B cell (primary cell): ENCODE results near the gene ABHD10. TPM values are rescaled to one million over a fixed set of nuclear protein-coding genes. Genes with fewer than 3 reads are reported as not detected.

Experiments
- ATAC-seq: fragments of 200-7000 bp; cut with Tn5 transposase; one replicate; pipeline ENCODE4 v1.10.0; 2021; ENCODE audit warnings: low read depth, mild to moderate bottlenecking, moderate number of reproducible peaks, moderate library complexity
- CTCF ChIA-PET: fragments of 350-600 bp; sonication (Branson Sonifier 250); formaldehyde crosslinking; loops from one replicate; lab custom pipeline; 2021; ENCODE audit warnings: antibody characterized with exemption, inconsistent platforms; lab: Charles Lee
- POLR2A ChIA-PET: fragments of 350-600 bp; sonication (Branson Sonifier 250); formaldehyde crosslinking; loops from one replicate; lab custom pipeline; 2021; ENCODE audit warnings: antibody characterized with exemption; lab: Charles Lee
- DNase-seq: peaks from one replicate; pipeline ENCODE4 v3.0.0; 2013
- H2AFZ ChIP-seq: 2 replicates; pipeline ENCODE4 v1.6.1; 2012; ENCODE audit warnings: mild to moderate bottlenecking, low read depth, low read length; ENCODE audit not compliant: insufficient read depth, poor library complexity, severe bottlenecking
- H3K27ac ChIP-seq, 2 donors: 1 replicate in 1 of 2; 2 replicates in 1 of 2; pipeline ENCODE4 v1.5.1; 2012 to 2013; ENCODE audit warnings: low read length in 2 of 2, mild to moderate bottlenecking in 2 of 2, moderate library complexity in 1 of 2
- H3K27me3 ChIP-seq, 4 experiments: fragments of 200-600 bp in 1 of 4; sonication (generic) in 1 of 4; replicated peaks in 1 of 4; 1 replicate in 2 of 4; 2 replicates in 2 of 4; pipeline versions ENCODE4 v1.6.1 to v1.7.0; 2013 to 2016; ENCODE audit warnings: low read length in 3 of 4, mild to moderate bottlenecking in 2 of 4, mixed read lengths in 1 of 4, moderate library complexity in 1 of 4; ENCODE audit not compliant: insufficient read depth in 4 of 4, control insufficient read depth in 3 of 4; ENCODE audit errors: control extremely low read depth in 1 of 4
- H3K36me3 ChIP-seq, 2 experiments: replicated peaks in 1 of 2; 1 replicate in 1 of 2; 2 replicates in 1 of 2; pipeline versions ENCODE4 v1.6.1 to v1.7.1; 2013; ENCODE audit warnings: low read length in 1 of 2; ENCODE audit not compliant: insufficient read depth in 2 of 2, control insufficient read depth in 1 of 2; ENCODE audit errors: control extremely low read depth in 1 of 2, extremely low read depth in 1 of 2
- H3K4me1 ChIP-seq, 2 donors: fragments of 200-600 bp in 1 of 2; sonication (generic) in 1 of 2; 1 replicate in 1 of 2; 2 replicates in 1 of 2; pipeline versions ENCODE4 v1.5.1 to v1.6.1; 2013 to 2017; ENCODE audit warnings: low read length in 2 of 2; ENCODE audit not compliant: control insufficient read depth in 2 of 2, insufficient read depth in 2 of 2
- H3K4me2 ChIP-seq: replicated peaks from 2 replicates; pipeline ENCODE3; 2012; ENCODE audit warnings: mild to moderate bottlenecking, low read depth, low read length; ENCODE audit not compliant: poor library complexity, severe bottlenecking
- H3K4me3 ChIP-seq, 5 experiments: fragments of 200-600 bp in 1 of 5; sonication (generic) in 1 of 5; 1 replicate in 3 of 5; 2 replicates in 2 of 5; pipeline versions ENCODE4 v1.5.1 to v1.7.0; 2011 to 2016; ENCODE audit warnings: low read length in 4 of 5, mild to moderate bottlenecking in 4 of 5, low read depth in 2 of 5, control low read depth in 1 of 5, moderate library complexity in 1 of 5; ENCODE audit not compliant: insufficient read depth in 1 of 5; ENCODE audit errors: control extremely low read depth in 1 of 5, extremely low read depth in 1 of 5
- H3K79me2 ChIP-seq: fragments of 200-600 bp; sonication (generic); one replicate; pipeline ENCODE4 v1.6.0; 2016; ENCODE audit warnings: low read length; ENCODE audit not compliant: control insufficient read depth, insufficient read depth
- H3K9ac ChIP-seq: fragments of 200-600 bp; sonication (generic); 2 replicates; pipeline ENCODE4 v1.6.1; 2017; ENCODE audit warnings: mild to moderate bottlenecking, low read length, moderate library complexity
- H3K9me3 ChIP-seq, 3 donors: one replicate each; pipeline versions ENCODE4 v1.6.1 to v1.7.1; 2013; ENCODE audit warnings: low read length in 2 of 3; ENCODE audit not compliant: control insufficient read depth in 2 of 3, insufficient read depth in 1 of 3; ENCODE audit errors: control extremely low read depth in 1 of 3
- H4K20me1 ChIP-seq: 2 replicates; pipeline ENCODE4 v1.6.0; 2012; ENCODE audit warnings: mild to moderate bottlenecking, low read length; ENCODE audit not compliant: insufficient read depth, control insufficient read depth, poor library complexity, severe bottlenecking
- H3K27ac Mint-ChIP-seq: one replicate; pipeline ENCODE4 v1.8.0; 2021; ENCODE audit warnings: mixed read lengths
- H3K27me3 Mint-ChIP-seq: one replicate; pipeline ENCODE4 v1.8.0; 2021; ENCODE audit warnings: mixed read lengths
- H3K4me1 Mint-ChIP-seq: one replicate; pipeline ENCODE4 v1.8.0; 2021; ENCODE audit warnings: mixed read lengths
- H3K4me3 Mint-ChIP-seq: one replicate; pipeline ENCODE4 v1.8.0; 2021; ENCODE audit warnings: mixed read lengths
- H3K9me3 Mint-ChIP-seq: one replicate; pipeline ENCODE4 v1.8.0; 2022; ENCODE audit warnings: mixed read lengths; ENCODE audit not compliant: insufficient read depth
- EZH2 ChIP-seq: IDR thresholded peaks from 2 replicates; pipeline ENCODE4 v1.6.1; 2012; ENCODE audit warnings: borderline replicate concordance, low read depth, mild to moderate bottlenecking, moderate library complexity, low read length; ENCODE audit not compliant: insufficient read depth, poor library complexity, severe bottlenecking
- WGBS: methylation state at CpG from one replicate; pipeline ENCODE4 v1.1.5; 2013; ENCODE audit warnings: missing lambda C conversion rate; ENCODE audit not compliant: insufficient coverage; 5-methylcytosine and 5-hydroxymethylcytosine counted together
- intact Hi-C: fragments of 100-400 bp; cut with micrococcal nuclease; formaldehyde crosslinking; loops from one replicate; pipeline ENCODE4 v1.10.0; 2022
- polyA plus RNA-seq: library from polyadenylated mRNA; depleted of rRNA; stranded (reverse); fragments of >200 nt; gene quantifications from 2 replicates; pipeline ENCODE4 v1.2.3, GENCODE V29; 2012
- total RNA-seq, 2 donors: library from RNA; stranded (reverse); fragments of 120-200 nt in 1 of 2; gene quantifications; 1 replicate in 1 of 2; 2 replicates in 1 of 2; pipeline versions ENCODE4 v1.2.3 to v1.2.4, GENCODE V29; 2013 to 2022
- TF ChIP-seq, protein P1 (sequence below): fragments of 200-600 bp; IDR thresholded peaks from one replicate; pipeline ENCODE4 v1.8.0; 2022; ENCODE audit warnings: antibody characterized with exemption, mild to moderate bottlenecking

Gene ABHD10
- total and polyA plus RNA-seq, 2 donors (not counting 1 experiment from before 2014, with no cell fraction given), result 22.1 to 40.1 TPM

- peak; percentile 34 for ATAC-seq
- no peak overlapping the region for H2AFZ ChIP-seq
These were observed 60.0 kb downstream of the ABHD10 start for GRCh38 chr3:112038863-112039262.

DNA sequence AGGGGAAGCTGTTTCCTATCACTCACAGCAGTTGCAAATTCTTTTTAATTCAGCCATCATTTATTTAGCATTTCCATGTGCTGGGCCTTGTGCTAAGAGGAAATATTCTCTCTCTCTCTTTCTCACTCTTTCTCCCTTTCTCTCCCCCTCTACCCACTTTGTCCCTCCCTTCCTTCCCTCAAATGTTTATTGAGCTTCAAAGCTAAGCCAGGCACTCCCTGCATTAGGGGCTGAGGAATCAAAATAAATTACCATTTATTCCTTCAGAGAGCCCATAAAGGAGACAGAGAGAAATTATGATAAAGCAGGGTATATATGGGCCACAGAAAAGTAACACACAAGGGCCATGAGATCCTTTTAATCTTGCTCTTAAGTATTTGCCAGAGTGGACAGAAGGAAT, 62.5 kb downstream of the ABHD10 start:
- Mint-ChIP-seq H3K4me3 (no peak overlapping the region), H3K4me1 (peaks cover 5% of the 10 kb centered on the region), H3K27me3 (peaks cover 4% of the 10 kb centered on the region), H3K27ac (no peak overlapping the region), H3K9me3 (no peaks in the 10 kb centered on the region)
- Histone ChIP-seq H3K9ac (no peak overlapping the region), H3K27me3 (no peaks in the 10 kb centered on the region), H3K4me3 (no peak overlapping the region), H4K20me1 (no peaks in the 10 kb centered on the region), H3K9me3 (no peaks in the 10 kb centered on the region), H2AFZ (no peak overlapping the region), H3K4me2 (no peak overlapping the region), H3K79me2 (no peaks in the 10 kb centered on the region), H3K27ac (no peak overlapping the region), H3K4me1 (peaks cover 8 to 11% of the 10 kb centered on the region in 2 donors), H3K36me3 (no peaks in the 10 kb centered on the region)
- CTCF ChIA-PET, result interaction anchor here (1.1 to 5.2 kb wide), 3 partner anchors 28 to 52 kb away, joined by 3 to 31 read pairs (median 5); no protein-coding TSS in a partner anchor
- DNase-seq (no peak), ATAC-seq (no peak)
- TF ChIP-seq, protein P1, sequence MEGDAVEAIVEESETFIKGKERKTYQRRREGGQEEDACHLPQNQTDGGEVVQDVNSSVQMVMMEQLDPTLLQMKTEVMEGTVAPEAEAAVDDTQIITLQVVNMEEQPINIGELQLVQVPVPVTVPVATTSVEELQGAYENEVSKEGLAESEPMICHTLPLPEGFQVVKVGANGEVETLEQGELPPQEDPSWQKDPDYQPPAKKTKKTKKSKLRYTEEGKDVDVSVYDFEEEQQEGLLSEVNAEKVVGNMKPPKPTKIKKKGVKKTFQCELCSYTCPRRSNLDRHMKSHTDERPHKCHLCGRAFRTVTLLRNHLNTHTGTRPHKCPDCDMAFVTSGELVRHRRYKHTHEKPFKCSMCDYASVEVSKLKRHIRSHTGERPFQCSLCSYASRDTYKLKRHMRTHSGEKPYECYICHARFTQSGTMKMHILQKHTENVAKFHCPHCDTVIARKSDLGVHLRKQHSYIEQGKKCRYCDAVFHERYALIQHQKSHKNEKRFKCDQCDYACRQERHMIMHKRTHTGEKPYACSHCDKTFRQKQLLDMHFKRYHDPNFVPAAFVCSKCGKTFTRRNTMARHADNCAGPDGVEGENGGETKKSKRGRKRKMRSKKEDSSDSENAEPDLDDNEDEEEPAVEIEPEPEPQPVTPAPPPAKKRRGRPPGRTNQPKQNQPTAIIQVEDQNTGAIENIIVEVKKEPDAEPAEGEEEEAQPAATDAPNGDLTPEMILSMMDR, result no peak
- TF ChIP-seq EZH2, result no peak
- POLR2A ChIA-PET, result no interaction called here
- intact Hi-C loops, result no loop called here

More at GRCh38 chr3:112038863-112039262, 60.0 kb downstream of the ABHD10 start:
- POLR2A ChIA-PET, result no interaction called here
- no peaks in the 10 kb centered on the region for H3K27me3 ChIP-seq
- no peak overlapping the region for H3K4me2 ChIP-seq
- H3K27ac ChIP-seq, result no peak overlapping the region
- no peak overlapping the region for H3K9ac ChIP-seq
- no peaks in the 10 kb centered on the region for H3K9me3 Mint-ChIP-seq
- H3K4me1 ChIP-seq, result peaks cover 6 to 8% of the 10 kb centered on the region in 2 donors
- no peak overlapping the region for H3K27ac Mint-ChIP-seq
- TF ChIP-seq, protein P1, result no peak
- TF ChIP-seq EZH2, result no peak
- no peaks in the 10 kb centered on the region for H4K20me1 ChIP-seq
- no peaks in the 10 kb centered on the region for H3K36me3 ChIP-seq
- H3K79me2 ChIP-seq, result no peaks in the 10 kb centered on the region
- H3K4me3 ChIP-seq, result no peak overlapping the region
- no peak overlapping the region for H3K4me3 Mint-ChIP-seq
- intact Hi-C loops, result no loop called here
- DNase-seq, result peak; percentile 33
- CTCF ChIA-PET, result interaction anchor here (0.8 to 1.2 kb wide), 3 partner anchors 26 to 370 kb away, joined by 3 read pairs; no protein-coding TSS in a partner anchor
- no peaks in the 10 kb centered on the region for H3K27me3 Mint-ChIP-seq
- H3K9me3 ChIP-seq, result no peaks in the 10 kb centered on the region
- peaks cover 5% of the 10 kb centered on the region for H3K4me1 Mint-ChIP-seq
- no CpG with 5 or more reads among the region's 3 CpGs for WGBS
